GM18517 (cell line): ENCODE data around the gene MRS2.
A peak's percentile ranks its signal among the peaks of the same experiment; 100 is the strongest.
"Not testable (repeated sequence)": the region's sequence is repeated elsewhere in the genome, so short reads cannot be mapped to it uniquely, and the experiment has no call there.

Experiments
- ATAC-seq: cut with Tn5 transposase; IDR thresholded peaks from one replicate; pipeline ENCODE4 v1.9.1; 2021; ENCODE audit warnings: mild to moderate bottlenecking, moderate library complexity; ENCODE audit not compliant: unreplicated experiment

MRS2 gene

GRCh38 chr6:24385536-24386269 lies 17.0 kb upstream of the MRS2 start:
- no peak for ATAC-seq

- ATAC-seq: no peak
These were observed 14.9 kb upstream of the MRS2 start for GRCh38 chr6:24387818-24388217.

GRCh38 chr6:24391208-24391607 lies 11.5 kb upstream of the MRS2 start:
- ATAC-seq: no peak

GRCh38 chr6:24391756-24392405 lies 10.9 kb upstream of the MRS2 start:
- peak; percentile 76 for ATAC-seq

GRCh38 chr6:24394061-24394779 lies 8.5 kb upstream of the MRS2 start:
- ATAC-seq: no peak

GRCh38 chr6:24394780-24395437 lies 7.8 kb upstream of the MRS2 start:
- ATAC-seq: no peak

GRCh38 chr6:24396824-24397223 lies 5.9 kb upstream of the MRS2 start:
- ATAC-seq: no peak

- no peak for ATAC-seq
These were observed 5.1 kb upstream of the MRS2 start for GRCh38 chr6:24397631-24398030.

GRCh38 chr6:24400045-24401039 lies 2.4 kb upstream of the MRS2 start:
- ATAC-seq: not testable (repeated sequence)

GRCh38 chr6:24401458-24401857 lies 1.3 kb upstream of the MRS2 start:
- no peak for ATAC-seq

- ATAC-seq: no peak
These were observed 727 bp downstream of the MRS2 start for GRCh38 chr6:24403501-24403824.

GRCh38 chr6:24405262-24405661 lies 2.5 kb downstream of the MRS2 start:
- no peak for ATAC-seq

- ATAC-seq: peak; percentile 92
These were observed 6.1 kb downstream of the MRS2 start for GRCh38 chr6:24408719-24409410.

GRCh38 chr6:24410622-24411021 lies 7.9 kb downstream of the MRS2 start:
- ATAC-seq: no peak

GRCh38 chr6:24412294-24412693 lies 9.6 kb downstream of the MRS2 start:
- ATAC-seq: no peak

- not testable (repeated sequence) for ATAC-seq
These were observed 11.8 kb downstream of the MRS2 start for GRCh38 chr6:24414531-24414930.

GRCh38 chr6:24415753-24416152 lies 13.0 kb downstream of the MRS2 start:
- ATAC-seq: peak; percentile 77

GRCh38 chr6:24419526-24419925 lies 16.8 kb downstream of the MRS2 start:
- ATAC-seq: no peak

GRCh38 chr6:24425091-24425490 lies 22.4 kb downstream of the MRS2 start:
- no peak for ATAC-seq
